HepG2 (cell line): ENCODE results near the gene STN1. TPM values are rescaled to one million over a fixed set of nuclear protein-coding genes. Genes with fewer than 3 reads are reported as not detected.

Experiments
- NR0B2 ChIP-seq: sonication (generic); formaldehyde crosslinking; IDR thresholded peaks from 2 replicates; pipeline ENCODE4 v1.4.0; 2020; ENCODE audit warnings: mild to moderate bottlenecking, missing genetic modification reagents
- RNF2 ChIP-seq: fragments of 450-650 bp; conservative IDR thresholded peaks from 2 replicates; pipeline ENCODE4 v1.6.1; 2016; ENCODE audit warnings: low read depth
- SALL1 ChIP-seq: sonication (generic); formaldehyde crosslinking; IDR thresholded peaks from 2 replicates; pipeline ENCODE4 v1.8.0; 2022; ENCODE audit warnings: mild to moderate bottlenecking, missing genetic modification reagents
- ZBTB38 ChIP-seq: sonication (generic); formaldehyde crosslinking; IDR thresholded peaks from 2 replicates; pipeline ENCODE4 v1.5.1; 2020; ENCODE audit warnings: mild to moderate bottlenecking, missing genetic modification reagents
- ZHX2 ChIP-seq, 2 experiments: sonication (generic) in 1 of 2; formaldehyde crosslinking in 1 of 2; IDR thresholded peaks; 2 replicates each; pipeline versions ENCODE4 v1.6.1 to v1.9.0; 2014 to 2022; ENCODE audit warnings: antibody characterized with exemption in 1 of 2, borderline replicate concordance in 1 of 2, inconsistent platforms in 1 of 2, low read depth in 1 of 2, missing genetic modification reagents in 1 of 2
- ZNF18 ChIP-seq: sonication (generic); formaldehyde crosslinking; IDR thresholded peaks from 2 replicates; pipeline ENCODE4 v1.8.0; 2022; ENCODE audit warnings: mild to moderate bottlenecking, missing genetic modification reagents; ENCODE audit not compliant: insufficient replicate concordance
- ZNF709 ChIP-seq: sonication (generic); formaldehyde crosslinking; IDR thresholded peaks from 2 replicates; pipeline ENCODE4 v1.5.0; 2020; ENCODE audit warnings: mild to moderate bottlenecking, missing genetic modification reagents
- polyA plus RNA-seq, 8 experiments: library from polyadenylated mRNA; depleted of rRNA in 3 of 8; stranded (reverse) in 7 of 8; unstranded in 1 of 8; fragments of >200 nt; fragmentation: Illumina TruSeq in 4 of 8; extraction: Trizol in 4 of 8; gene quantifications; 2 replicates each; pipeline versions ENCODE4 v1.2.1 to v1.2.3, GENCODE V29; 2011 to 2016; ENCODE audit warnings: low read depth in 4 of 8, missing spikeins in 1 of 8, mixed read lengths in 1 of 8; ENCODE audit not compliant: insufficient read depth in 1 of 8
- total RNA-seq, 5 experiments: library from RNA; depleted of rRNA; stranded (reverse); fragments of >200 nt; fragmentation: Illumina TruSeq; extraction: Trizol; gene quantifications; 2 replicates each; pipeline ENCODE4 v1.2.3, GENCODE V29; 2016; ENCODE audit warnings: low read depth in 1 of 5
- TF ChIP-seq, protein P1 (sequence below): IDR thresholded peaks from 2 replicates; pipeline ENCODE4 v1.6.1; 2016; ENCODE audit warnings: low read depth, missing genetic modification reagents, missing compliant biosample characterization
- TF ChIP-seq, protein P2 (sequence below): sonication (generic); formaldehyde crosslinking; conservative IDR thresholded peaks from 2 replicates; pipeline ENCODE4 v1.5.0; 2020; ENCODE audit warnings: missing genetic modification reagents

Gene STN1
- total and polyA plus RNA-seq, 2 of the 13 experiments (the other 11 are each of a cell fraction or from before 2014, with no cell fraction given): 17.6 to 22.7 TPM

DNA sequence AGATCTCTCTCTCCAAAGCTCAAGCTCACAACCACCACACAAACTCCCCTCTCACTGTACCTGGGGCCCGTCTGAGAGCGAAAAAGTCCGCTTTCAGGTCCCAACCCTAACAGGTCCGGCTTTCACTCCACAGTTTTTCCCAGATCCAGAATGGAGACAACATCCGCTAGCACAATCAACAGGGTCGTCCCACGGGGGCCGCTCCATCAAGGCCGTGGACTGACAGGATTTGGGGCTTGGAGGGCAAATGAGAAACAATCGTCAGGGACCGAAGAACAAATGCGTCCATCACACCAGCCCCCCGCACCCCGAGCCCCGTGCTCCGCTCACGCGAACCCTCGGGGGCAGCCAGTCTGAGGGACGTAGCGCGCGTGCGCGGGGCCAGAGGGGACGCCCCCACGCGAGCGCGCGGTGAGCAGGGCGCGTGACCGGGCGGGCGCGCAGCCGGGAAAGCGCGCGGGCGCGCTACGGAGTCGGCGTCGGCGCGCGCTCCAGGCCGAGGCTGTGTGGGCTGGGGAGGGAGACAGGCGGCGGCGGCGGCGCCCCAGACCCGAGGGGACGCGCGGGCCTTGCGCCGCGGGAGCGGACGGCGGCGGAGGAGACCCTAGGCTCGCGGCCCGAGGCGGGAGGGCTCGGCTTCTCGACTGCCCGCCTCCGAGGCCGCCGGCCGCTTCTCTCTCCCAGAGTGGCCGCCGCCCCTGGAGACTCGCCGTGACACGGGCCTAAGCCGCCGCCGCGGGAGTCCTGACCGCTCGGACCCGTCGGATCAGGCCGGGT is 48.9 kb upstream of the STN1 start, which contains the start of gene SLK (continued):
- TF ChIP-seq ZHX2 (IDR thresholded peaks at IDR 0.05; ENCODE audit: low read depth): no peak
- peak; percentile 67; the same call in 1 of the 2 replicates for TF ChIP-seq ZHX2 (CRISPR knock-in tag; IDR thresholded peaks at IDR 0.05; ENCODE audit: borderline replicate concordance)
- peak; percentile 76 for TF ChIP-seq ZNF709 (CRISPR knock-in tag)
- TF ChIP-seq, protein P1, sequence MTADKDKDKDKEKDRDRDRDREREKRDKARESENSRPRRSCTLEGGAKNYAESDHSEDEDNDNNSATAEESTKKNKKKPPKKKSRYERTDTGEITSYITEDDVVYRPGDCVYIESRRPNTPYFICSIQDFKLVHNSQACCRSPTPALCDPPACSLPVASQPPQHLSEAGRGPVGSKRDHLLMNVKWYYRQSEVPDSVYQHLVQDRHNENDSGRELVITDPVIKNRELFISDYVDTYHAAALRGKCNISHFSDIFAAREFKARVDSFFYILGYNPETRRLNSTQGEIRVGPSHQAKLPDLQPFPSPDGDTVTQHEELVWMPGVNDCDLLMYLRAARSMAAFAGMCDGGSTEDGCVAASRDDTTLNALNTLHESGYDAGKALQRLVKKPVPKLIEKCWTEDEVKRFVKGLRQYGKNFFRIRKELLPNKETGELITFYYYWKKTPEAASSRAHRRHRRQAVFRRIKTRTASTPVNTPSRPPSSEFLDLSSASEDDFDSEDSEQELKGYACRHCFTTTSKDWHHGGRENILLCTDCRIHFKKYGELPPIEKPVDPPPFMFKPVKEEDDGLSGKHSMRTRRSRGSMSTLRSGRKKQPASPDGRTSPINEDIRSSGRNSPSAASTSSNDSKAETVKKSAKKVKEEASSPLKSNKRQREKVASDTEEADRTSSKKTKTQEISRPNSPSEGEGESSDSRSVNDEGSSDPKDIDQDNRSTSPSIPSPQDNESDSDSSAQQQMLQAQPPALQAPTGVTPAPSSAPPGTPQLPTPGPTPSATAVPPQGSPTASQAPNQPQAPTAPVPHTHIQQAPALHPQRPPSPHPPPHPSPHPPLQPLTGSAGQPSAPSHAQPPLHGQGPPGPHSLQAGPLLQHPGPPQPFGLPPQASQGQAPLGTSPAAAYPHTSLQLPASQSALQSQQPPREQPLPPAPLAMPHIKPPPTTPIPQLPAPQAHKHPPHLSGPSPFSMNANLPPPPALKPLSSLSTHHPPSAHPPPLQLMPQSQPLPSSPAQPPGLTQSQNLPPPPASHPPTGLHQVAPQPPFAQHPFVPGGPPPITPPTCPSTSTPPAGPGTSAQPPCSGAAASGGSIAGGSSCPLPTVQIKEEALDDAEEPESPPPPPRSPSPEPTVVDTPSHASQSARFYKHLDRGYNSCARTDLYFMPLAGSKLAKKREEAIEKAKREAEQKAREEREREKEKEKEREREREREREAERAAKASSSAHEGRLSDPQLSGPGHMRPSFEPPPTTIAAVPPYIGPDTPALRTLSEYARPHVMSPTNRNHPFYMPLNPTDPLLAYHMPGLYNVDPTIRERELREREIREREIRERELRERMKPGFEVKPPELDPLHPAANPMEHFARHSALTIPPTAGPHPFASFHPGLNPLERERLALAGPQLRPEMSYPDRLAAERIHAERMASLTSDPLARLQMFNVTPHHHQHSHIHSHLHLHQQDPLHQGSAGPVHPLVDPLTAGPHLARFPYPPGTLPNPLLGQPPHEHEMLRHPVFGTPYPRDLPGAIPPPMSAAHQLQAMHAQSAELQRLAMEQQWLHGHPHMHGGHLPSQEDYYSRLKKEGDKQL (CRISPR knock-in tag): no peak
- no peak for TF ChIP-seq NR0B2 (CRISPR knock-in tag)
- TF ChIP-seq, protein P2, sequence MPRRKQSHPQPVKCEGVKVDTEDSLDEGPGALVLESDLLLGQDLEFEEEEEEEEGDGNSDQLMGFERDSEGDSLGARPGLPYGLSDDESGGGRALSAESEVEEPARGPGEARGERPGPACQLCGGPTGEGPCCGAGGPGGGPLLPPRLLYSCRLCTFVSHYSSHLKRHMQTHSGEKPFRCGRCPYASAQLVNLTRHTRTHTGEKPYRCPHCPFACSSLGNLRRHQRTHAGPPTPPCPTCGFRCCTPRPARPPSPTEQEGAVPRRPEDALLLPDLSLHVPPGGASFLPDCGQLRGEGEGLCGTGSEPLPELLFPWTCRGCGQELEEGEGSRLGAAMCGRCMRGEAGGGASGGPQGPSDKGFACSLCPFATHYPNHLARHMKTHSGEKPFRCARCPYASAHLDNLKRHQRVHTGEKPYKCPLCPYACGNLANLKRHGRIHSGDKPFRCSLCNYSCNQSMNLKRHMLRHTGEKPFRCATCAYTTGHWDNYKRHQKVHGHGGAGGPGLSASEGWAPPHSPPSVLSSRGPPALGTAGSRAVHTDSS (CRISPR knock-in tag): no peak
- no peak for TF ChIP-seq ZNF18
- TF ChIP-seq RNF2: no peak
- peak; percentile 70; the same call in 1 of the 2 replicates for TF ChIP-seq SALL1 (CRISPR knock-in tag)
- peak; percentile 65; the same call in 1 of the 2 replicates for TF ChIP-seq ZBTB38 (CRISPR knock-in tag)
